NCI-H82 treated with DMSO at 0.1 percent for 48 hours (cell line): ENCODE data around the gene SMYD4.
"Not testable (repeated sequence)": the region's sequence is repeated elsewhere in the genome, so short reads cannot be mapped to it uniquely, and the experiment has no call there.

ENCODE experiments used
- DNase-seq: peaks from one replicate; lab custom pipeline; 2025; ENCODE audit not compliant: unreplicated experiment; lab: John Stamatoyannopoulos, UW

The SMYD4 gene

GRCh38 chr17:1755252-1755826 is 74.4 kb downstream of the SMYD4 start:
- no peak for DNase-seq

- DNase-seq: no peak
These were observed 75.1 kb downstream of the SMYD4 start for GRCh38 chr17:1754430-1755112.

DNA sequence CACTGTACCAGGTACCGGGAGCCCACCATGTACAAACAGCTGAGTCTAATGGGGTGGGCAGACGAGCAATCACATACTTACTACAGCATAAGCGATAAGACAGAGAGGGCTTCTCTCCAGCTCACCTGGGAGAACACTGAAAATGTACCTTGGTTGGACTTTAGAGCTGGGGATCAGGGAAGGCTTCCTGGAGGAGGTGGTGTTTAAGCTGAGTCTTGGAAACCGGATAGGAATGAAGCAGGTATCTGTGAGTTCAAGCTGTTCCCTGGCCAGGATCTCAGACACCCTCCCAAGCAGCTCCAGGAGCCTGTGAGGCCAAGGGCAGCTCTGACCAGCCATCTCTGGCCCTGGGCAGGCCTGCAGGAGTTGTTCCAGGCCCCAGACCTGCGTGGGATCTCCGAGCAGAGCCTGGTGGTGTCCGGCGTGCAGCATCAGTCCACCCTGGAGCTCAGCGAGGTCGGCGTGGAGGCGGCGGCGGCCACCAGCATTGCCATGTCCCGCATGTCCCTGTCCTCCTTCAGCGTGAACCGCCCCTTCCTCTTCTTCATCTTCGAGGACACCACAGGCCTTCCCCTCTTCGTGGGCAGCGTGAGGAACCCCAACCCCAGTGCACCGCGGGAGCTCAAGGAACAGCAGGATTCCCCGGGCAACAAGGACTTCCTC is 75.8 kb downstream of the SMYD4 start:
- no peak for DNase-seq

GRCh38 chr17:1752425-1753262 is 77.1 kb downstream of the SMYD4 start:
- no peak for DNase-seq

DNA sequence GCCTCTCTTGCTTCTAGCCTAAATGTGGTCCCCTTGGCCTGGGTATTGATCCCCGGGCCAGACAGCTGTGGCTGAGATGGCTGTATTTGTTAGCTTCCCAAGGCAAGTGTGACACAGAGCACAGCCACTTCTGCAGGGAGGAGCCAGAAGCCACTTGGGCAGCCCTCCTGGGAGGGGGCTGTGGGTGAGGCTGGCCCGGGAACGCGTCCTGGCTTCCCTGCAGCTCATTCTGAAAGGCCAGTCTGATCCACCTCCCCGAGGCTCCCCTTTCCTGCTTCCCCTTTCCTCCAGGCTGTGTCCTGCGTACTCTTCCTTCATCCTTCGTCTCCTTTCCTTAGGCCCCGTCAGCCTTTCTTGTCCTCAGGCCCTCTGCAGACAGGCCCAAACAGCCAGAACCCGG is 79.1 kb downstream of the SMYD4 start:
- DNase-seq: no peak

- no peak for DNase-seq
These were observed 82.6 kb downstream of the SMYD4 start for GRCh38 chr17:1746975-1747543.

- DNase-seq: no peak
These were observed 84.1 kb downstream of the SMYD4 start for GRCh38 chr17:1745513-1746020.

DNA sequence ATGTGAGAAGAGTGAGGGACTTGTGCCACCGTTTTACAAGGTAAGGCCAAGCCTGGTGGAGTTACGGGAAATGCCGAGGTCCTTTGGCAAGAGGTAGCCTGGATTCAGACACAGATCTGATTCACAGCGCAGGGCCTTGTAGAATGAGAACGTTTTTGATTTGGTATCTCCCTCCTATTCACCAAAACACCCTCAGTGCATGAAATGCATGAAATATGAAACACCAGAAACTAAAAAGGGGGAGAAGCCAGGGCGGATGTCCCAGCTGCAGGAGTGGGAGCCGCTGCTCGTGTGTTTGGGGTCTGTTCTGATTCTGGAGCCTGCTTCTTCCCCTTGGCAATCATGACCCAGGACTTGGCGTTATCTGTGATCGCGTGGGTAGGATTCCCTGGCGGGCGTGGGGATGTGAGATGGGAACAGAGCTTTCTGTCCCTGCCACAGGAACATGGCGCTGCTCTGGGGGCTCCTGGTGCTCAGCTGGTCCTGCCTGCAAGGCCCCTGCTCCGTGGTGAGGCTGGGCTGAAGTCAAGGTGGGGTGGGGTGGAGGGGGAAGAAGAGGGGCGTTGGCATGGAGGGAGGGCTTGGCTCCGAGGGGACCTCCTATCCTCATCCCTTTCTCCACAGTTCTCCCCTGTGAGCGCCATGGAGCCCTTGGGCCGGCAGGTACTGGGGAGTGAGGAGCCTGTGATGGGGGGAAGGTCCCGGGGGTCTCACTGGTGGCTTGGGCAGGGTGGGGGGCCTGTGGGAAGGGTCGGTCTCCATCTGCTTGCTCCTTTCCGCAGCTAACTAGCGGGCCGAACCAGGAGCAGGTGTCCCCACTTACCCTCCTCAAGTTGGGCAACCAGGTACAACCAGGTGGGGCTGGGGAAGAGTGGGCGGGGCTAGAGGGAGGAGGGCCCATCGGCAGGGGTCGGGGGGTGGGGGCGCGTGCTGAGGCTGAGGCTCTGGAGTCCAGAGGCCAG is 84.9 kb downstream of the SMYD4 start:
- DNase-seq: no peak

- DNase-seq: no peak
These were observed 86.6 kb downstream of the SMYD4 start for GRCh38 chr17:1743088-1743439.

DNA sequence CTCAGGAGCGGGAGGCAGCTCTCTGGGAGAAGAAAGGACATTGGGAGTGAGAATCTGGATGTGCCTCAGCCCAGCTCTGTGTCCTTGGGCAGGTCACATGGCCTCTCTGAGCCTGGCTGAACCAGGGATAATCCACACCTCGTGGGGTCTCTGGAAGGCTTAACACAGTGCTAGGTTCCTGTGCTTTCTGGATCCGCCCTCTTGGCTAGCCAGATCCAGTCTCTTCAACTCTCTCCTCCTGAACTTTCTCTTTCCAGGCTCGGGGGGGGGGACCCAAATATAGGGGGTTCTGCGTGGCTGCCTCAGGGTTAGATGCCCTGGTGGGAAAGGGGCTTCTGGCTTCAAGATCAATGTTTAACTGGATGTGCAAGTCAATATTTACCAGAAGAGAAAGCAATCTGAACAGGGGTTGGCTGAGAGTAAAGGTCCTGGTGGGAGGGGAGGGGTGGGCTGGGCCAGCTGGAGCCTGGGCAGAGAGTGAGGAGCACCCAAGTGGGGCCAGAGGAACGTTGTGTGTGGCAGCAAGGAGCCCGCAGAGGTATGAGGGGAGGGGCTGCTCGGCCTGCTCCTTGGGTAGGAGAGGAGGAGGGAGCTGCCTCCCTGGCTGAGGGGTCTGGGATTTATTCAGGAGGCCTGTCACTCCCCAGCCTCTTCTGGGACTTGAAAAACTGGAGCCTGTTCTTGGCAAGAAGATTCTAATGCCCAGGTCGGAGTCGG is 87.2 kb downstream of the SMYD4 start, which contains the start of gene SERPINF2:
SERPINF2 (plus strand) TSS at position 501 of the 717 bp plus-strand sequence. CDS start 2,125 bp downstream, outside the sequence.
- DNase-seq: no peak

DNA sequence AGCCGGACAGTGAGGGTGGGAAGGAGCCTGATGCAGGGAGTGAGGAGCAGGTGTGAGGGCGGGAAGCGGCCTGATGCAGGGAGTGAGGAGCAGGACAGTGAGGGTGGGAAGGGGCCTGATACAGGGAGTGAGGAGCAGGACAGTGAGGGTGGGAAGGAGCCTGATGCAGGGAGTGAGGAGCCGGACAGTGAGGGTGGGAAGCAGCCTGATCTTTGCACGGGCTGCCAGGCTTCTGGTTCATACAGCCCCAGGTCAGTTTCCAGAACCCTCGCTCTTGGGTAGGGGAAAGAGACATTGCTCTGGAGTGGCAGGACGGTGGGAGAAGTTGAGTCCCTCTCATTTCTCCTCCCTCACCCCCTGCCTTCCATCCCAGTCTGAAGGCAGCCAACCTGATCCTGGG is 87.8 kb downstream of the SMYD4 start:
- not testable (repeated sequence) for DNase-seq

DNA sequence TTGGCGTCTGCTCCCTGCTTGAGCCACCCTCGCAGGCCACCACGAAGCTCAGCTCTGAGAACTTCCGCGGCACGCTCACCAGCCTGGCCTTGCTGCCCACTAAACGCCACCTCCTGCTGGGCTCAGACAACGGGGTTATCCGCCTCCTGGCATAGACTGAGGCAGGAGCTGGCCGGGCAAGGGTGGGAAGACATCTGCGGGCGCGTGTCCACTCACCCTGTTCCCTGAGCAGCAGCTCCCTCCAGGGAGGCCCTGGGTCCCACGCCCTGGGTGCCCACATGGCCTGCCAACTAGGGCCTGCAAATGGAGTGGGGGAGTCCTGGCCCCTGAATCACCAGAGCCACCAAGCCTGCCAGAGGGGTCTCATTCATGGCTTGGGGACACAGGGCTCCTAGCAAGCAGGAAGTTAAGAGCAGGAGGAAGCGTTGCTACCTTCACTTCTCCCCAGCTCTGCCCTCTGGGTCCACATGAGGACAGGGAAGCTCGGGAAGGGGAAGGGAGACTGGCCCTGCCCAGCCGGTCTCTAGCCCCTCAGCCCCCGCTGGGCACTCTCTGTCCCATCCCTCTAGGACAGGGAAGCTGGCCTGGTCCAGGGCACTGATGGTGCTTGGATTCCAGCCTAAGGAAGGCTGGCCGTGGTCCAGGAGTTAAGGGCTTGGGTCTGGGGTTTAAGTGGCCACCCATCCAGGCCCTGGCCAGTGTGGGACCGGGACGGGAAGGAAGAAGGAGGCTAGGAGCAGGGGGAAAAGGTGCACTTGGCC is 92.0 kb downstream of the SMYD4 start:
- DNase-seq: no peak

- DNase-seq: peak; percentile 14
These were observed 93.1 kb downstream of the SMYD4 start for GRCh38 chr17:1736348-1737281.

GRCh38 chr17:1735834-1736347 is 93.8 kb downstream of the SMYD4 start:
- DNase-seq: no peak

GRCh38 chr17:1735418-1735817 is 94.3 kb downstream of the SMYD4 start:
- no peak for DNase-seq

GRCh38 chr17:1733759-1734158 is 95.9 kb downstream of the SMYD4 start:
- no peak for DNase-seq

DNA sequence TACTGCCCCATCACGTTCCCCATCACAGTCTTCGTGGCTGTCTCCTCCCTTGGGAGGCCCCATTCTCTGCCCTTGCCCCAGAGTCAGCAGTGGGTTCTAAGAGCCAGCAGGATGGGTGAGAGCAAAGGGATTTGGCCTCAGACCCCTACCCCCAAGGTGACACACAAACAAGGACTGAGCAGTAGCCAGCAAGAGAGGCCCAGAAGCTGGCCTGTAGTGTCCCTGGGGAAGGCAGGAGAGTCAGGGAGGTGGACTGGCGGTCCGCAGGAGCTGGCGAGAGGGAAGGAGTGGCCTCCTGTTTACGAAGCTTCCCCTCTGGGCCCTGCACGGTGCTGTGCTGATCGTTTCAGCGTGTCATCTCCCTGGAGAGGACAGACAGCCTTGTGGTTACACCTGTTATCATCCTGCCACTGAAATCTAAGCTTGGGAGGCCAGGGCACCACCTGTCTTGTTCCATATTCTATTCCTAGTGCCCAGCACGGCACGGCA is 96.8 kb downstream of the SMYD4 start:
- DNase-seq: no peak
